NOMO-1 treated with dmso at 0.1 percent for 144 hours (cell line): ENCODE measurements around the gene AFMID.
"Not testable (repeated sequence)": the region's sequence is repeated elsewhere in the genome, so short reads cannot be mapped to it uniquely, and the experiment has no call there.

Source experiments
- DNase-seq: peaks from one replicate; lab custom pipeline; 2025; ENCODE audit not compliant: unreplicated experiment; lab: John Stamatoyannopoulos, UW

AFMID gene

GRCh38 chr17:78186692-78187595 is at the start of gene AFMID, which contains the start of gene TK1:
TSS of gene AFMID (plus strand) at chr17:78187362. CDS start at chr17:78187371, 9 bp downstream.
TSS of gene TK1 (minus strand) at chr17:78187052. CDS start at chr17:78186994, 58 bp downstream.
- DNase-seq, result peak; percentile 97

- no peak for DNase-seq
Observed at GRCh38 chr17:78137392-78138203, 49.6 kb upstream of the AFMID start.

GRCh38 chr17:78138204-78139060 is 48.7 kb upstream of the AFMID start:
- no peak for DNase-seq

GRCh38 chr17:78139861-78140168 is 47.3 kb upstream of the AFMID start:
- not testable (repeated sequence) for DNase-seq

- peak; percentile 93 for DNase-seq
Observed at GRCh38 chr17:78140169-78141051, 46.8 kb upstream of the AFMID start.

GRCh38 chr17:78141437-78142118 is 45.6 kb upstream of the AFMID start:
- DNase-seq, result no peak

GRCh38 chr17:78142119-78142861 is 44.9 kb upstream of the AFMID start:
- DNase-seq, result no peak

- no peak for DNase-seq
Observed at GRCh38 chr17:78143214-78144146, 43.7 kb upstream of the AFMID start.

- DNase-seq, result peak; percentile 77
Observed at GRCh38 chr17:78144147-78144719, 42.9 kb upstream of the AFMID start.

GRCh38 chr17:78144736-78145641 is 42.2 kb upstream of the AFMID start:
- no peak for DNase-seq

- DNase-seq, result no peak
Observed at GRCh38 chr17:78146471-78146869, 40.7 kb upstream of the AFMID start.

- DNase-seq, result no peak
Observed at GRCh38 chr17:78146881-78147280, 40.3 kb upstream of the AFMID start.

GRCh38 chr17:78147315-78147998 is 39.7 kb upstream of the AFMID start:
- DNase-seq, result no peak

- no peak for DNase-seq
Observed at GRCh38 chr17:78148286-78149016, 38.7 kb upstream of the AFMID start.

GRCh38 chr17:78151514-78152008 is 35.6 kb upstream of the AFMID start:
- DNase-seq, result no peak
